ENCODE measurements around the gene APOO. TPM values are rescaled to one million over a fixed set of nuclear protein-coding genes. Genes with fewer than 3 reads are reported as not detected.

Gene APOO
- total and polyA plus RNA-seq, 2 of the 4 experiments (the other 2 are of a cell fraction): 9.0 to 14.2 TPM

DNA sequence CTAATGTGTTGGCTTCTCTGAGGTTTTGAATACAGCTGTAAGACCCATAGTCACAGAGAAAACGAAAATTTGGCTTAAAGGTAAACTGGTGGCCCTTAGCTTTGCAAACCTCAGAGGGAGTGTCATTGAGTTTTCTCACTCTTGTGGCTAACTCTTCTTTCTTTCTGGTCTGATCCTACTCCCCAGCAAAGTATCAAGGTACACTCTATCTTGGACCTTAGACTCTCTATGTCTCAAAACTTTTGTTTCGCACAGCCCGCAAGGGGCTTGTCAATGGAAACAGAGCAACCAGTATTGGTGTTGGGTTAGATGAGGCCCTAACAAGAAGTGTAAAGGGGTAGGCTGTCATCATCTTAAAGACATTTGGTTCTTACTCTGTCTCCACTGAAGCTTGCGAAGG, 19.8 kb downstream of the APOO start:
- H4K5ac ChIP-seq (ENCODE audit: low read depth, low read length): no peak overlapping the region
- H2BK120ac ChIP-seq (ENCODE audit: low read depth, low read length): no peak overlapping the region
- no peak overlapping the region for H2BK15ac ChIP-seq (ENCODE audit: low read depth, low read length)
- no peak overlapping the region for H2BK20ac ChIP-seq (ENCODE audit: low read depth, low read length)
- no peak overlapping the region for H2AFZ ChIP-seq (replicated peaks; ENCODE audit: low read length, poor library complexity)
- intact Hi-C loops (cut with micrococcal nuclease): no loop called here
- dilution Hi-C loops (cut with HindIII; ENCODE audit: low sequenced_read_pairs, unreplicated experiment): no loop called here
- no peak for TF ChIP-seq RAD21 (IDR thresholded peaks at IDR 0.05; ENCODE audit: low read length)
- TF ChIP-seq BHLHE40 (IDR thresholded peaks at IDR 0.05; ENCODE audit: low read depth, low read length): no peak
- no peak for TF ChIP-seq POLR2A (IDR thresholded peaks at IDR 0.05; ENCODE audit: low read depth, low read length)
- TF ChIP-seq MXI1 (IDR thresholded peaks at IDR 0.05; ENCODE audit: borderline replicate concordance, low read depth, low read length): no peak
- no peak for TF ChIP-seq FOS (IDR thresholded peaks at IDR 0.05; ENCODE audit: low read depth, low read length)
- no peak for TF ChIP-seq RCOR1 (IDR thresholded peaks at IDR 0.05; ENCODE audit: insufficient replicate concordance, low read length)
- no peak for ATAC-seq (ENCODE audit: low read depth)
- POLR2A ChIA-PET (ENCODE audit: unreplicated experiment): no interaction called here
- H3K27me3 ChIP-seq (ENCODE audit: control insufficient read depth, insufficient read depth, low read length): no peaks in the 10 kb centered on the region
- peak overlapping the region; percentile 9; the same call in 1 of the 2 replicates for H2AK5ac ChIP-seq (ENCODE audit: low read depth, low read length)
- H3K14ac ChIP-seq (replicated peaks; ENCODE audit: low read depth, low read length): no peak overlapping the region
- H3K4ac ChIP-seq (ENCODE audit: low read depth, low read length): no peak overlapping the region
- H4K20me1 ChIP-seq (ENCODE audit: insufficient read depth, low read length): no peaks in the 10 kb centered on the region
- H3K4me2 ChIP-seq (ENCODE audit: low read depth, low read length): no peak overlapping the region
- H3K18ac ChIP-seq (ENCODE audit: low read depth, low read length): no peak overlapping the region
- no peak overlapping the region for H2AK9ac ChIP-seq (replicated peaks; ENCODE audit: low read depth, low read length, poor library complexity)
- BruUV-seq (replicated peaks): no TSS peak
- no peak overlapping the region for H3K56ac ChIP-seq (ENCODE audit: extremely low read depth, insufficient read depth, low read length)
- H3K4me1 ChIP-seq (ENCODE audit: control insufficient read depth, insufficient read depth, low read length): peaks cover 8% of the 10 kb centered on the region; the same call in 1 of the 2 replicates
- no peak overlapping the region for H3K23ac ChIP-seq (ENCODE audit: low read depth, low read length)
- H3K9me1 ChIP-seq (ENCODE audit: insufficient read depth, low read length): no peaks in the 10 kb centered on the region
- H4K91ac ChIP-seq (ENCODE audit: insufficient read depth, low read depth, low read length): no peak overlapping the region; the same call in 1 of the 2 replicates
- DNase-seq: no peak
- no CpG with 5 or more reads among the region's 4 CpGs for WGBS, 2 experiments (ENCODE audit: extremely low coverage in 2 of 2, insufficient read length in 1 of 2)
- CTCF ChIA-PET: interaction anchor here (2.1 kb wide), 1 partner anchor 14 kb away, joined by 11 read pairs; no protein-coding TSS in a partner anchor
- no peaks in the 10 kb centered on the region for H3K36me3 ChIP-seq (ENCODE audit: control insufficient read depth, insufficient read depth, low read length)
- 0 out of 4 replicates have a peak, but pooled peaks cover 0 to 3% of the 10 kb centered on the region in 2 experiments for H3K79me1 ChIP-seq (ENCODE audit: low read depth in 1 of 2, low read length in 2 of 2)
- no peak overlapping the region for H4K8ac ChIP-seq (ENCODE audit: low read depth in 2 of 2, low read length in 2 of 2)
- no peaks in the 10 kb centered on the region for H3K9me3 ChIP-seq (ENCODE audit: control insufficient read depth, insufficient read depth, low read length)
- no peak overlapping the region for H2BK5ac ChIP-seq (ENCODE audit: low read depth, low read length, poor library complexity, severe bottlenecking)
- H3K27ac ChIP-seq (ENCODE audit: insufficient read depth, low read length): no peak overlapping the region
- no peak overlapping the region for H3K9ac ChIP-seq (ENCODE audit: low read depth, low read length)
- no peak overlapping the region for H3K4me3 ChIP-seq (ENCODE audit: insufficient read depth, low read depth, low read length)
- in situ Hi-C loops (cut with MboI; ENCODE audit: low sequenced_read_pairs): no loop called here
